DOHH2 (cell line): ENCODE measurements around the gene WDR33.

Experiments
- H3F3A ChIP-seq: fragments of 200-600 bp; sonication (generic), shearing (Covaris generic); 2 replicates; pipeline ENCODE4 v1.6.0; 2016; ENCODE audit warnings: antibody characterized with exemption, mild to moderate bottlenecking; ENCODE audit not compliant: control insufficient read depth, insufficient read depth
- H3K27ac ChIP-seq: fragments of 200-600 bp; sonication (generic); 2 replicates; pipeline ENCODE4 v1.5.1; 2014; ENCODE audit warnings: low read depth, mild to moderate bottlenecking, low read length, moderate library complexity
- H3K27me3 ChIP-seq: fragments of 200-600 bp; sonication (generic); 2 replicates; pipeline ENCODE4 v1.6.1; 2014; ENCODE audit warnings: mild to moderate bottlenecking, low read length, mixed read lengths; ENCODE audit not compliant: control insufficient read depth
- H3K36me3 ChIP-seq: fragments of 200-600 bp; sonication (generic); 2 replicates; pipeline ENCODE4 v1.6.1; 2014; ENCODE audit warnings: mild to moderate bottlenecking, low read length, moderate library complexity, mixed read lengths; ENCODE audit not compliant: control insufficient read depth
- H3K4me1 ChIP-seq: fragments of 200-600 bp; sonication (generic); 2 replicates; pipeline ENCODE4 v1.6.1; 2014; ENCODE audit warnings: mild to moderate bottlenecking, low read length, mixed read lengths; ENCODE audit not compliant: control insufficient read depth
- H3K4me2 ChIP-seq: fragments of 200-600 bp; sonication (generic); 2 replicates; pipeline ENCODE4 v1.6.0; 2014; ENCODE audit warnings: mild to moderate bottlenecking, low read length, moderate library complexity
- H3K4me3 ChIP-seq: fragments of 200-600 bp; sonication (generic); 2 replicates; pipeline ENCODE4 v1.5.1; 2014; ENCODE audit warnings: mild to moderate bottlenecking, low read length, mixed read lengths
- H3K79me2 ChIP-seq: fragments of 200-600 bp; sonication (generic); 2 replicates; pipeline ENCODE4 v1.6.1; 2014; ENCODE audit warnings: mild to moderate bottlenecking, low read length, mixed read lengths; ENCODE audit not compliant: control insufficient read depth
- H3K9me2 ChIP-seq: fragments of 200-600 bp; sonication (generic); replicated peaks from 2 replicates; pipeline ENCODE4 v1.6.1; 2014; ENCODE audit warnings: mild to moderate bottlenecking, low read length, mixed read lengths; ENCODE audit not compliant: control insufficient read depth
- H3K9me3 ChIP-seq: fragments of 200-600 bp; sonication (generic); 2 replicates; pipeline ENCODE4 v1.6.1; 2014; ENCODE audit warnings: antibody characterized with exemption, low read length, mixed read lengths; ENCODE audit not compliant: control insufficient read depth, insufficient read depth
- H4K20me1 ChIP-seq: fragments of 200-600 bp; sonication (generic); 2 replicates; pipeline ENCODE4 v1.6.0; 2014; ENCODE audit warnings: low read depth, mild to moderate bottlenecking, antibody characterized with exemption, low read length, moderate library complexity; ENCODE audit not compliant: control insufficient read depth, insufficient read depth
- CTCF ChIP-seq: fragments of 200-600 bp; sonication (generic); IDR thresholded peaks from one replicate; pipeline ENCODE4 v1.5.1; 2014; ENCODE audit warnings: antibody characterized with exemption, mild to moderate bottlenecking, low read depth, low read length; ENCODE audit not compliant: poor library complexity, severe bottlenecking
- EZH2phosphoT487 ChIP-seq: fragments of 200-600 bp; sonication (generic); IDR thresholded peaks from 2 replicates; pipeline ENCODE4 v1.6.1; 2017; ENCODE audit warnings: borderline replicate concordance, mild to moderate bottlenecking, antibody characterized with exemption, low read length, moderate library complexity, mixed read lengths

Gene WDR33

GRCh38 chr2:127704641-127705390 is 106.2 kb downstream of the WDR33 start:
- Histone ChIP-seq H3K79me2 (peaks cover 33% of the 10 kb centered on the region), H3K27ac (no peak overlapping the region), H3K9me2 (no peaks in the 10 kb centered on the region), H3K27me3 (no peaks in the 10 kb centered on the region), H3K9me3 (no peaks in the 10 kb centered on the region), H3K4me2 (peak overlapping the region; percentile 38), H3K4me3 (no peak overlapping the region), H3K36me3 (peaks cover 71% of the 10 kb centered on the region), H4K20me1 (peaks cover 6% of the 10 kb centered on the region; the same call in 1 of the 2 replicates), H3K4me1 (peaks cover 35% of the 10 kb centered on the region), H3F3A (peaks cover 26% of the 10 kb centered on the region)
- TF ChIP-seq CTCF (no peak), EZH2phosphoT487 (no peak)

GRCh38 chr2:127703282-127703681 is 107.7 kb downstream of the WDR33 start:
- Histone ChIP-seq H3K9me3 (no peaks in the 10 kb centered on the region), H3K27me3 (no peaks in the 10 kb centered on the region), H3K9me2 (no peaks in the 10 kb centered on the region), H3K4me1 (peaks cover 35% of the 10 kb centered on the region), H4K20me1 (peaks cover 6% of the 10 kb centered on the region; the same call in 1 of the 2 replicates), H3K4me3 (peak overlapping the region; percentile 84), H3K36me3 (peaks cover 57% of the 10 kb centered on the region), H3K79me2 (peaks cover 33% of the 10 kb centered on the region), H3K4me2 (peak overlapping the region; percentile 91), H3F3A (peaks cover 26% of the 10 kb centered on the region), H3K27ac (no peak overlapping the region)
- TF ChIP-seq EZH2phosphoT487 (no peak), CTCF (no peak)

GRCh38 chr2:127702395-127703009 is 108.5 kb downstream of the WDR33 start:
- H3K36me3 ChIP-seq, result peaks cover 49% of the 10 kb centered on the region
- peaks cover 26% of the 10 kb centered on the region for H3F3A ChIP-seq
- peaks cover 6% of the 10 kb centered on the region; the same call in 1 of the 2 replicates for H4K20me1 ChIP-seq
- peaks cover 33% of the 10 kb centered on the region for H3K79me2 ChIP-seq
- TF ChIP-seq CTCF (no peak), EZH2phosphoT487 (no peak)
- no peaks in the 10 kb centered on the region for H3K27me3 ChIP-seq
- peak overlapping the region; percentile 84 for H3K4me3 ChIP-seq
- peak overlapping the region; percentile 65 for H3K27ac ChIP-seq
- no peaks in the 10 kb centered on the region for H3K9me2 ChIP-seq
- peak overlapping the region; percentile 91 for H3K4me2 ChIP-seq
- no peaks in the 10 kb centered on the region for H3K9me3 ChIP-seq
- H3K4me1 ChIP-seq, result peaks cover 35% of the 10 kb centered on the region
